Activated CD8-positive, alpha-beta memory T cell treated with anti-CD3 and anti-CD28 coated beads for 1 hour (primary cell): Measurements from ENCODE around the gene BICD1.

ENCODE experiments used
- DNase-seq, 2 donors: peaks; one replicate each; pipeline ENCODE4 v3.0.0-alpha.2; 2020; ENCODE audit warnings: low read depth in 1 of 2; ENCODE audit errors: extremely low read depth in 1 of 2

The BICD1 gene

GRCh38 chr12:32233568-32233967, 126.9 kb downstream of the BICD1 start:
- DNase-seq: no peak

GRCh38 chr12:32235251-32235650, 128.6 kb downstream of the BICD1 start:
- DNase-seq: no peak

- no peak for DNase-seq
Observed at GRCh38 chr12:32240162-32240561, 133.5 kb downstream of the BICD1 start.

- DNase-seq: no peak
Observed at GRCh38 chr12:32240831-32241230, 134.2 kb downstream of the BICD1 start.

GRCh38 chr12:32242641-32243040, 136.0 kb downstream of the BICD1 start:
- DNase-seq: no peak

GRCh38 chr12:32248441-32249140, 141.9 kb downstream of the BICD1 start:
- DNase-seq: no peak

- no peak for DNase-seq
Observed at GRCh38 chr12:32249777-32250176, 143.1 kb downstream of the BICD1 start.

GRCh38 chr12:32252199-32253073, 145.8 kb downstream of the BICD1 start:
- no peak for DNase-seq

- no peak for DNase-seq
Observed at GRCh38 chr12:32253154-32253790, 146.6 kb downstream of the BICD1 start.

GRCh38 chr12:32254260-32254956, 147.8 kb downstream of the BICD1 start:
- no peak for DNase-seq

- no peak for DNase-seq
Observed at GRCh38 chr12:32255588-32255987, 148.9 kb downstream of the BICD1 start.

- no peak for DNase-seq
Observed at GRCh38 chr12:32257695-32258496, 151.2 kb downstream of the BICD1 start.

GRCh38 chr12:32260696-32261095, 154.0 kb downstream of the BICD1 start:
- no peak for DNase-seq

GRCh38 chr12:32261638-32262037, 155.0 kb downstream of the BICD1 start:
- DNase-seq: no peak

- DNase-seq: no peak
Observed at GRCh38 chr12:32264961-32265360, 158.3 kb downstream of the BICD1 start.

- no peak for DNase-seq
Observed at GRCh38 chr12:32265456-32265855, 158.8 kb downstream of the BICD1 start.

GRCh38 chr12:32265951-32266350, 159.3 kb downstream of the BICD1 start:
- no peak for DNase-seq

- no peak for DNase-seq
Observed at GRCh38 chr12:32266756-32267155, 160.1 kb downstream of the BICD1 start.

GRCh38 chr12:32270818-32271710, 164.4 kb downstream of the BICD1 start:
- DNase-seq: no peak
